ENCODE data around the gene BIRC5.

- TF ChIP-seq CTCF (optimal IDR thresholded peaks at IDR 0.05 in 1 of 3, IDR thresholded peaks at IDR 0.05 in 1 of 3, conservative IDR thresholded peaks at IDR 0.05 in 1 of 3; ENCODE audit: extremely low read depth in 1 of 3, insufficient read depth in 2 of 3, low read length in 3 of 3) (no peak), EZH2 (IDR thresholded peaks at IDR 0.05; ENCODE audit: low read length) (no peak)
Observed at GRCh38 chr17:78234261-78234865, 20.3 kb downstream of the BIRC5 start.

All from keratinocyte (primary cell).